Measurements from ENCODE around the gene ATP5F1D. TPM values are rescaled to one million over a fixed set of nuclear protein-coding genes. Genes with fewer than 3 reads are reported as not detected.
A peak's percentile ranks its signal among the peaks of the same experiment; 100 is the strongest.

Gene ATP5F1D
- total and polyA plus RNA-seq, 2 of the 13 experiments (the other 11 are each of a cell fraction or from before 2014, with no cell fraction given): 39.4 to 78.7 TPM

GRCh38 chr19:1279782-1280341 lies 38.3 kb downstream of the ATP5F1D start (continued):
- no peak for TF ChIP-seq ZNF407 (CRISPR knock-in tag; IDR thresholded peaks at IDR 0.05; ENCODE audit: not compliant biosample characterization)
- TF ChIP-seq IRX3 (CRISPR knock-in tag; IDR thresholded peaks at IDR 0.05; ENCODE audit: borderline replicate concordance, low read depth): no peak
- TF ChIP-seq KLF13 (CRISPR knock-in tag; IDR thresholded peaks at IDR 0.05): no peak
- peak; percentile 62 for TF ChIP-seq AGO2 (optimal IDR thresholded peaks at IDR 0.05; ENCODE audit: low read depth, low read length)
- no peak for TF ChIP-seq TP53 (CRISPR knock-in tag; conservative IDR thresholded peaks at IDR 0.05)
- TF ChIP-seq ZFP41 (CRISPR knock-in tag; IDR thresholded peaks at IDR 0.05; ENCODE audit: borderline replicate concordance): no peak
- no peak for TF ChIP-seq KMT2A (CRISPR knock-in tag; IDR thresholded peaks at IDR 0.05)
- TF ChIP-seq RBM22 (optimal IDR thresholded peaks at IDR 0.05; ENCODE audit: low read length): peak; percentile 61
- TF ChIP-seq CEBPG (CRISPR knock-in tag; IDR thresholded peaks at IDR 0.05): no peak
- TF ChIP-seq NR2F2 (IDR thresholded peaks at IDR 0.05; ENCODE audit: borderline replicate concordance, low read depth): no peak
- 0 out of 2 replicates have a peak, but pooled peaks have one; percentile 32 for TF ChIP-seq CBX5 (CRISPR knock-in tag; IDR thresholded peaks at IDR 0.05; ENCODE audit: borderline replicate concordance)
- TF ChIP-seq ZNF547 (CRISPR knock-in tag; IDR thresholded peaks at IDR 0.05): no peak
- TF ChIP-seq ZNF317 (CRISPR knock-in tag; IDR thresholded peaks at IDR 0.05): no peak
- TF ChIP-seq ZNF496 (CRISPR knock-in tag; IDR thresholded peaks at IDR 0.05; ENCODE audit: insufficient replicate concordance): no peak
- no peak for TF ChIP-seq PPARG (CRISPR knock-in tag; conservative IDR thresholded peaks at IDR 0.05)
- TF ChIP-seq TSC22D2 (CRISPR knock-in tag; IDR thresholded peaks at IDR 0.05; ENCODE audit: borderline replicate concordance): no peak
- TF ChIP-seq KMT2B (CRISPR knock-in tag; IDR thresholded peaks at IDR 0.05): no peak
- TF ChIP-seq ZC3H13 (CRISPR knock-in tag; IDR thresholded peaks at IDR 0.05): peak; percentile 35; the same call in 1 of the 2 replicates
- TF ChIP-seq TBP (CRISPR knock-in tag; IDR thresholded peaks at IDR 0.05): no peak
- TF ChIP-seq XRCC5 (optimal IDR thresholded peaks at IDR 0.05; ENCODE audit: low read length): peak; percentile 67
- TF ChIP-seq MXD1 (CRISPR knock-in tag; IDR thresholded peaks at IDR 0.05): no peak
- no peak for TF ChIP-seq ZNF776 (CRISPR knock-in tag; IDR thresholded peaks at IDR 0.05)
- peak; percentile 38; the same call in 1 of the 2 replicates for TF ChIP-seq FOXK1 (CRISPR knock-in tag; IDR thresholded peaks at IDR 0.05; ENCODE audit: borderline replicate concordance, low read depth)

Measured in HepG2 (cell line).